ENCODE measurements around the gene TNFRSF14. TPM values are rescaled to one million over a fixed set of nuclear protein-coding genes. Genes with fewer than 3 reads are reported as not detected.

Gene TNFRSF14
- total and polyA plus RNA-seq, 2 of the 13 experiments (the other 11 are each of a cell fraction or from before 2014, with no cell fraction given), result 11.9 to 49.9 TPM

- TF ChIP-seq POGK (CRISPR knock-in tag; conservative IDR thresholded peaks at IDR 0.05) (peak; percentile 60; the same call in 1 of the 2 replicates), FOSL2 (CRISPR knock-in tag; IDR thresholded peaks at IDR 0.05) (peak; percentile 30; the same call in 1 of the 2 replicates), TCF7 (IDR thresholded peaks at IDR 0.05; ENCODE audit: low read depth) (no peak), ZNF17 (CRISPR knock-in tag; IDR thresholded peaks at IDR 0.05) (no peak), SNRNP70 (IDR thresholded peaks at IDR 0.05; ENCODE audit: low read depth, low read length) (no peak), HOXA3 (CRISPR knock-in tag; IDR thresholded peaks at IDR 0.05) (peak; percentile 40; the same call in 1 of the 2 replicates), ZSCAN20 (CRISPR knock-in tag; IDR thresholded peaks at IDR 0.05; ENCODE audit: borderline replicate concordance) (no peak), DMAP1 (CRISPR knock-in tag; IDR thresholded peaks at IDR 0.05) (0 out of 2 replicates have a peak, but pooled peaks have one; percentile 24), ZNF292 (CRISPR knock-in tag; IDR thresholded peaks at IDR 0.05; ENCODE audit: borderline replicate concordance, low read depth) (peak; percentile 79; the same call in 1 of the 2 replicates), KIAA2018 (CRISPR knock-in tag; IDR thresholded peaks at IDR 0.05; ENCODE audit: borderline replicate concordance) (no peak), FOXK2 (IDR thresholded peaks at IDR 0.05) (no peak), PATZ1 (CRISPR knock-in tag; IDR thresholded peaks at IDR 0.05) (peak; percentile 86), SP140L (CRISPR knock-in tag; IDR thresholded peaks at IDR 0.05; ENCODE audit: borderline replicate concordance) (no peak), ZBTB7B (CRISPR knock-in tag; IDR thresholded peaks at IDR 0.05) (peak; percentile 55; the same call in 1 of the 2 replicates), TRIM22 (IDR thresholded peaks at IDR 0.05) (no peak)
Observed at GRCh38 chr1:2575801-2576663, 19.9 kb downstream of the TNFRSF14 start (continued).

Measured in HepG2 (cell line).